GM21526 (cell line): ENCODE results near the gene RNU1-3.
"Not testable (repeated sequence)": the region's sequence is repeated elsewhere in the genome, so short reads cannot be mapped to it uniquely, and the experiment has no call there.

Experiments
- ATAC-seq: cut with Tn5 transposase; IDR thresholded peaks from one replicate; pipeline ENCODE4 v1.9.1; 2021; ENCODE audit warnings: moderate library complexity; ENCODE audit not compliant: unreplicated experiment, low FRiP score

Gene RNU1-3

GRCh38 chr1:16696507-16697150, 29.9 kb upstream of the RNU1-3 start:
- ATAC-seq: not testable (repeated sequence)

GRCh38 chr1:16694308-16694702, 27.6 kb upstream of the RNU1-3 start:
- not testable (repeated sequence) for ATAC-seq

- ATAC-seq: not testable (repeated sequence)
Observed at GRCh38 chr1:16693449-16694307, 26.9 kb upstream of the RNU1-3 start.

GRCh38 chr1:16692717-16693448, 26.1 kb upstream of the RNU1-3 start:
- ATAC-seq: not testable (repeated sequence)

GRCh38 chr1:16692283-16692682, 25.5 kb upstream of the RNU1-3 start:
- not testable (repeated sequence) for ATAC-seq

GRCh38 chr1:16690971-16691682, 24.4 kb upstream of the RNU1-3 start:
- ATAC-seq: not testable (repeated sequence)

GRCh38 chr1:16687132-16687800, 20.5 kb upstream of the RNU1-3 start:
- not testable (repeated sequence) for ATAC-seq

GRCh38 chr1:16685445-16686371, 19.0 kb upstream of the RNU1-3 start:
- not testable (repeated sequence) for ATAC-seq

GRCh38 chr1:16684738-16685337, 18.1 kb upstream of the RNU1-3 start:
- not testable (repeated sequence) for ATAC-seq

- not testable (repeated sequence) for ATAC-seq
Observed at GRCh38 chr1:16684152-16684551, 17.4 kb upstream of the RNU1-3 start.

GRCh38 chr1:16682803-16683202, 16.1 kb upstream of the RNU1-3 start:
- not testable (repeated sequence) for ATAC-seq

GRCh38 chr1:16680366-16680765, 13.6 kb upstream of the RNU1-3 start:
- not testable (repeated sequence) for ATAC-seq

GRCh38 chr1:16677552-16678431, 11.0 kb upstream of the RNU1-3 start:
- ATAC-seq: no peak

GRCh38 chr1:16676661-16677523, 10.1 kb upstream of the RNU1-3 start:
- ATAC-seq: not testable (repeated sequence)

- not testable (repeated sequence) for ATAC-seq
Observed at GRCh38 chr1:16675118-16675510, 8.4 kb upstream of the RNU1-3 start.

- ATAC-seq: not testable (repeated sequence)
Observed at GRCh38 chr1:16673976-16674375, 7.2 kb upstream of the RNU1-3 start.
